Bone marrow (tissue), 2 donors: ENCODE data around the gene HUS1B.
A peak's percentile ranks its signal among the peaks of the same experiment; 100 is the strongest.
"Not testable (repeated sequence)": the region's sequence is repeated elsewhere in the genome, so short reads cannot be mapped to it uniquely, and the experiment has no call there.

Experiments used
- DNase-seq, 2 donors: peaks; one replicate each; lab custom pipeline; 2025; lab: John Stamatoyannopoulos, UW

HUS1B gene

GRCh38 chr6:656460-657252 is at the start of gene HUS1B:
Gene HUS1B (minus strand): TSS chr6:657100. CDS start chr6:656944, 156 bp downstream.
- DNase-seq, result no peak

GRCh38 chr6:706146-706545 is 49.2 kb upstream of the HUS1B start:
- no peak for DNase-seq

- no peak for DNase-seq
Observed at GRCh38 chr6:705047-705446, 48.1 kb upstream of the HUS1B start.

- DNase-seq, result no peak
Observed at GRCh38 chr6:704046-704445, 47.1 kb upstream of the HUS1B start.

- no peak for DNase-seq
Observed at GRCh38 chr6:703552-703951, 46.7 kb upstream of the HUS1B start.

- DNase-seq, result no peak
Observed at GRCh38 chr6:701700-702479, 45.0 kb upstream of the HUS1B start.

GRCh38 chr6:701215-701614 is 44.3 kb upstream of the HUS1B start:
- DNase-seq, result no peak

- DNase-seq, result no peak
Observed at GRCh38 chr6:700490-700889, 43.6 kb upstream of the HUS1B start.

- no peak for DNase-seq
Observed at GRCh38 chr6:699319-699718, 42.4 kb upstream of the HUS1B start.

GRCh38 chr6:694431-695126 is 37.7 kb upstream of the HUS1B start:
- DNase-seq, result not testable (repeated sequence)

- no peak for DNase-seq
Observed at GRCh38 chr6:693723-694009, 36.8 kb upstream of the HUS1B start.

GRCh38 chr6:692858-693722 is 36.2 kb upstream of the HUS1B start, which contains the start of gene EXOC2:
Gene EXOC2 (minus strand): TSS chr6:693139. CDS start chr6:637818, 55,321 bp downstream.
- DNase-seq, result peak; percentile 38 to 55

- peak in 1 of 2 donors; percentile 40 for DNase-seq
Observed at GRCh38 chr6:692356-692851, 35.5 kb upstream of the HUS1B start.

GRCh38 chr6:689223-689622 is 32.3 kb upstream of the HUS1B start:
- DNase-seq, result no peak

- no peak for DNase-seq
Observed at GRCh38 chr6:686497-686896, 29.6 kb upstream of the HUS1B start.

- DNase-seq, result no peak
Observed at GRCh38 chr6:684831-685636, 28.1 kb upstream of the HUS1B start.

GRCh38 chr6:683742-684440 is 27.0 kb upstream of the HUS1B start:
- DNase-seq, result peak in 1 of 2 donors; percentile 61

GRCh38 chr6:680666-681340 is 23.9 kb upstream of the HUS1B start:
- DNase-seq, result no peak

GRCh38 chr6:680251-680650 is 23.4 kb upstream of the HUS1B start:
- no peak for DNase-seq

GRCh38 chr6:679282-679681 is 22.4 kb upstream of the HUS1B start:
- no peak for DNase-seq
